GM12878 (cell line): Measurements from ENCODE around the gene FAM13C.

ENCODE experiments used
- CHD4 ChIP-seq: fragments of 200-600 bp; sonication (generic); IDR thresholded peaks from 2 replicates; pipeline ENCODE4 v1.6.1; 2016; ENCODE audit warnings: mild to moderate bottlenecking
- RAD21 ChIP-seq: IDR thresholded peaks from 2 replicates; pipeline ENCODE4 v1.6.1; 2011; ENCODE audit warnings: mild to moderate bottlenecking, low read depth, low read length, moderate library complexity; ENCODE audit not compliant: insufficient read depth
- SP1 ChIP-seq: IDR thresholded peaks from one replicate; pipeline ENCODE4 v1.6.1; 2011; ENCODE audit warnings: low read depth, low read length
- ZBED1 ChIP-seq: IDR thresholded peaks from 2 replicates; pipeline ENCODE4 v1.6.1; 2016; ENCODE audit warnings: borderline replicate concordance
- ZBTB33 ChIP-seq: fragments of 450-650 bp; IDR thresholded peaks from 2 replicates; pipeline ENCODE4 v1.6.1; 2017; ENCODE audit warnings: mild to moderate bottlenecking
- ZBTB4 ChIP-seq: fragments of 450-650 bp; formaldehyde crosslinking; IDR thresholded peaks from 2 replicates; pipeline ENCODE4 v1.4.0; 2022; ENCODE audit warnings: mild to moderate bottlenecking, moderate library complexity

- TF ChIP-seq CHD4 (no peak), ZBTB33 (no peak), RAD21 (no peak), SP1 (no peak), ZBTB4 (no peak), ZBED1 (no peak)
Measured at GRCh38 chr10:59312247-59312646, 50.1 kb downstream of the FAM13C start.
